22Rv1 (cell line): ENCODE data around the gene TCP11.

Experiments used
- H3K27ac ChIP-seq: fragments of 450-650 bp; 2 replicates; pipeline ENCODE4 v1.5.1; 2017
- ZFX ChIP-seq: fragments of 450-650 bp; IDR thresholded peaks from 2 replicates; pipeline ENCODE4 v1.6.1; 2017; ENCODE audit warnings: antibody characterized with exemption, borderline replicate concordance
- TF ChIP-seq, protein P1 (sequence below): fragments of 450-650 bp; IDR thresholded peaks from 2 replicates; pipeline ENCODE4 v1.5.1; 2017; ENCODE audit warnings: mild to moderate bottlenecking

The TCP11 gene

DNA sequence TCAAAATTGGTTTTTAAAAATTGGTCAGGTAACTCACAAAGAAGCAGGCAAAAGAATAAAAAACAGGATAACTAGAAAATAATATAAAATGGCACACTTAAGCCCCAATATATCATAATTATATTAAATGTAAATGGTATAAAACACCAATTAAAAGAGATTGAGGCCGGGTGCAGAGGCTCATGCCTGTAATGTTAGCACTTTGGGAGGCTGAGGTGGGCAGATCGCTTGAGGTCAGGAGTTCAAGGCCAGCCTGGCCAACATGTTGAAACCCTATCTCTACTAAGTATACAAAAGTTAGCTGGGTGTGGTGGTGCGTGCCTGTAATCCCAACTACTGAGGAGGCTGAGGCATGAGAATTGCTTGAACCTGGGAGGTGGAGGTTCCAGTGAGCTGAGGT, 36.1 kb downstream of the TCP11 start:
- no peak overlapping the region for H3K27ac ChIP-seq
- TF ChIP-seq ZFX = no peak
- TF ChIP-seq, protein P1, sequence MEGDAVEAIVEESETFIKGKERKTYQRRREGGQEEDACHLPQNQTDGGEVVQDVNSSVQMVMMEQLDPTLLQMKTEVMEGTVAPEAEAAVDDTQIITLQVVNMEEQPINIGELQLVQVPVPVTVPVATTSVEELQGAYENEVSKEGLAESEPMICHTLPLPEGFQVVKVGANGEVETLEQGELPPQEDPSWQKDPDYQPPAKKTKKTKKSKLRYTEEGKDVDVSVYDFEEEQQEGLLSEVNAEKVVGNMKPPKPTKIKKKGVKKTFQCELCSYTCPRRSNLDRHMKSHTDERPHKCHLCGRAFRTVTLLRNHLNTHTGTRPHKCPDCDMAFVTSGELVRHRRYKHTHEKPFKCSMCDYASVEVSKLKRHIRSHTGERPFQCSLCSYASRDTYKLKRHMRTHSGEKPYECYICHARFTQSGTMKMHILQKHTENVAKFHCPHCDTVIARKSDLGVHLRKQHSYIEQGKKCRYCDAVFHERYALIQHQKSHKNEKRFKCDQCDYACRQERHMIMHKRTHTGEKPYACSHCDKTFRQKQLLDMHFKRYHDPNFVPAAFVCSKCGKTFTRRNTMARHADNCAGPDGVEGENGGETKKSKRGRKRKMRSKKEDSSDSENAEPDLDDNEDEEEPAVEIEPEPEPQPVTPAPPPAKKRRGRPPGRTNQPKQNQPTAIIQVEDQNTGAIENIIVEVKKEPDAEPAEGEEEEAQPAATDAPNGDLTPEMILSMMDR = no peak

DNA sequence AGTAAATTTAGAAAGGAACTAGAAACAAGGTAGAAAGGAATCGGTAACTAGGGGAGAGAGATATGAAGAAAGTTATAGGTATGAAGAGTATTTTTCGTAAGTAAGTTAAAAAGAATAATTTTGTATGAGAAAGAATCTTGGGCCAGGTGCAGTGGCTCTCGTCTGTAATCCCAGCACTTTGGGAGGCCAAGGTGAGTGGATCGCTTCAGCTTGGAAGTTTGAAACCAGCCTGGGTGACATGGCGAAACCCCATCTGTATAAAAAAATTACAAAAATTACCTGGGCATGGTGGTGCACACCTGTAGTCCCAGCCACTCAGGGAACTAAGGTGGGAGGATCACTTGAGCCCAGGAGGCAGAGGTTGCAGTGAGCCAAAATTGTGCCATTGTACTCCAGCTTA, 42.0 kb downstream of the TCP11 start:
- H3K27ac ChIP-seq = no peak overlapping the region

DNA sequence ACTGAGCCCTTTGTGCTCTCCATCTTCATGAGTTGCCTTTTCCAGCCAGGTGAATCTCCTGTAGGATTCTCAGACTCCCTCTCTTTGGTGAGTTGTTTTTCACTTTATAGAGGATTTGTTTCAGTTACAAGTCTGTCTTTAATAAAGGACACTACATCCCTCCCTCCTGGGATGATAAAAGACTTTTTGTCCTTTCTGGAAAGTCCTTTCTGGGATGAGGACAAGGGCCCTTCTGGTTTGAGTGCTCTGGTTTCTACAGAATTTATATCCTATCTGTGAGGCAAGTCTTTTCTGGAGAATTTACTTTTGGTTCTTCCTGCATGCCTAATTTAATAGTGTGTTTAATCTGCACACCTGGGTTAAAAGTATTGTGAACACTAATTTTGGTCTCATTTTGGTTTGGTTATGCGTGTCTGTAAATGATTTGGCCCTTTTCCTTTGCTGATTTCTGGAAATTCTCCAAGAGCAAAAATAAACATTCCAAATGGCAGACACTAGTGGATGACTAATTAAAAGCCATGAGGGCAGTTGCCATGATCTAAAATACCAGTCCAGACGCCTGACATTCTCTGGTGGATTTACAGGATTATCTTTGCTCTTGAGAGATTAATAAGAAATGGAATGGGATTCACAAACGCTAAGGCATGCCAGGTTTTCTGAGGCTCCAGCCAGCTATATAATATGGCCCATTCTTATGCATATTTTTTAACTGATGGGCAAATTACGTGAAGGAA, 44.8 kb downstream of the TCP11 start:
- peak overlapping the region; percentile 62 for H3K27ac ChIP-seq
- TF ChIP-seq, protein P1 = no peak
- TF ChIP-seq ZFX = no peak

More for the DNA sequence above, 42.0 kb downstream of the TCP11 start:
- no peak for TF ChIP-seq ZFX
- TF ChIP-seq, protein P1 = no peak

DNA sequence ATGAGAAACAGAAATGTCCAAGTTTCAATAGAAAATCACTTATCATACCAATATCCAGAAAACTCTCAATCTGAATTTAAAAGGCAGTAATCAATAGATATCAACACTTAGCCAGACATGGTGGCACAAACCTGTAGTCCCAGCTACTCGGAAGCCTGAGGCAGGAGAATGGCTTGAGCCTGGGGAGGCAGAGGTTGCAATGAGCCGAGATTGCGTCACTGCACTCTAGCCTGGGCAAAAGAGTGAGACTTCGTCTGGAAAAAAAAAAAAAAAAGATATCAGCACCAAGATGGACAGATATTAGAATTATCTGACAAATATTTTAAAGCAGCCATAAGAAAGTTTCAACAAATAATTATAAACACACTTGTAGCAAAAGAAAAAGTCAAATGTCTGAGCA, 47.0 kb downstream of the TCP11 start:
- H3K27ac ChIP-seq = no peak overlapping the region
- no peak for TF ChIP-seq ZFX
- TF ChIP-seq, protein P1 = no peak

DNA sequence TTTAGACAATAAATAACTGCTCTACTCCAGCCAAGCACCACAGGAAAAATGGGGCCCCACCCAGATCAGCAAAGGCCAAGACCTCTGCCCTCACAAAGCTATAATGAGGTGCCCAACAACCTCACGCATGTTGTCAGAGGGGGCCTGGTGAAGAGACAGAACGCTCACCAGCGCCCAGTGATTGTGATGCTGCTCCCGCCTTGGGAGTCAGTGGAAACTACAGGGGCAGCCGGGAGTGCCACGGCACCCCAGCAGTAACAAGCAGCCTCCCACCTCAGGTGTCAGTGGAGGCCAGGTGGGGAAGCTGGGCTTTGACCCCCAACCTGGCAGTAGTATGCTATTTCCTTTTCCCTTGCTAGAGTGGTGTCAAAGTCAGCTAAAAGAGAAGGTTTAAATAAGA, 47.4 kb downstream of the TCP11 start:
- TF ChIP-seq, protein P1 = no peak
- TF ChIP-seq ZFX = no peak
- H3K27ac ChIP-seq = no peak overlapping the region

DNA sequence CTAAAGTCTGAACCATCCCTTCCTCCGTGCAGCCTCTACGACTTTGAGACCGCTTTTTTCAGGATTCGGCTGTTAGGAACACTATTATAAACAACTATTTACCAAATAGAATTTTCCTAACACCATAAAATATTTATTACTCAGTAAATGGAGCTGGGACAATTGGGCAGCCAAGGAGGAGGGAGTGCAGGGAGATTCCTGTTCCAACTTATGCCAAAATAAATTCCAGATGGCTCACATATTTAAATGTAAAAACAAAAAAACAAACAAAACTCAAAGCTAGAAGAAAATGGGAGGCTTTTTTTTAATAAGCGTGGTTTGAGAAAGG, 48.1 kb downstream of the TCP11 start:
- no peak overlapping the region for H3K27ac ChIP-seq
- TF ChIP-seq, protein P1 = no peak
- no peak for TF ChIP-seq ZFX

DNA sequence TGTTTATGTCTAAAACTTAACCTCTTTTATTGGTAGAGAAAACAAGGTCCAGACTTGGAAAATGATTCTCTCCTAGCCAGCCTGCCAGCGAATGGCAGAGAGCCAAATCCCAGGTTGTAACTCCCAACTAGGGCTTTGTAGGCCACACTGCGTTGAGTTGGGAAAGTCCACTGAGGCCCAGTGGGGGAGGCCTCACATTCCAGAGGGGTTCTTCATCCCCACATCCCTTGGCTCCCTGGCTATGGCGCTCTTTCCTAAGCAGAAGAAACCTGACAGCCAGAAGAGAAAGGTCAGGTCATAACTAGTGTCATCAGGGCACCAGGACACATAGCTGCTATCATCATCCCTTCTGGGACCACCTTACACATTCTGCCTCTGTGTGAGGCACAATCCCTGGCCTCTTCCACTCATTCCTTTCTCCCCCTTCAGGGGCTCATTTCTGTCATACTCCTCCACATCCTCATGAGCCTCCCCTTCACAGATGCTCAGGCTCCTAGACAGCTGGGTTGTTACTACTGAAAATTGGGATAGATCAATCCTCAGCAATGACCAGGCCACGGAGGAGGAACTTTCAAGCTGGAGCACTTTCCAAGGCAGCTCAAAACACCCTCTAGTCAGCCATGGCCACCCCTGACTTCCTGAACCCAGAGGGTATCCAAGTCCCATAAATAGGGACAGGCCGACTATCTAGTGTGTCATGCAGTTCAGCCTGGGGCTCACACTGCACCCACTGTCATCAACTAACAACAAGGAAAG, 48.6 kb downstream of the TCP11 start:
- TF ChIP-seq, protein P1 = no peak
- TF ChIP-seq ZFX = no peak
- H3K27ac ChIP-seq = no peak overlapping the region
